Lower leg skin (tissue), 3 donors: ENCODE measurements around the gene NPR2.

Source experiments
- CTCF ChIP-seq, 3 donors: fragments of 450-650 bp; IDR thresholded peaks; one replicate each; pipeline ENCODE4 v1.5.1; 2016; ENCODE audit warnings: antibody characterized with exemption in 3 of 3, mild to moderate bottlenecking in 3 of 3, moderate library complexity in 2 of 3
- POLR2A ChIP-seq, 2 donors: fragments of 450-650 bp; IDR thresholded peaks; one replicate each; pipeline ENCODE4 v1.6.1; 2016 to 2017; ENCODE audit warnings: antibody characterized with exemption in 2 of 2, mild to moderate bottlenecking in 1 of 2, moderate library complexity in 1 of 2

DNA sequence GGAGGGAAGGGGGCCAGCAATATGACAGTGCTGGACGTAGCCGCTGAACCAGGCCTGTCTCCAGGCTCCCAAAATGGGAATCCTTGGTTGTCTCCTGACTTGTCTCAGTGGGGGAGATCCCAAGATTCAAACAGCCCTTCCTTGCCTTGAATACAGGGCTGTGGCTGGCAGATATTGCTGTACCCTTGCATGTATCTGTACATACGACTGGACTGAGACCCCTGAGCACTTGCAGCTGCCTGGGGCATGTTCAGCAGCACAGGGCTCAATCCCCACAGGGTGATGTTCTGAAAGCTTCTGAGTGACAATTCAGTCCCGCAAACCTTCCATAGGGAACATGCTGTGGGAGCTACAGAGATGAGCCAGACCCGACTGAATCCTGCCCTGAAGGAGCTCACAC, 65.5 kb downstream of the NPR2 start:
- TF ChIP-seq CTCF (IDR thresholded peaks at IDR 0.05) (no peak), POLR2A (IDR thresholded peaks at IDR 0.05) (no peak)
